Skeletal muscle cell (primary cell): Measurements from ENCODE around the gene SYT11.
"Not testable (repeated sequence)": the region's sequence is repeated elsewhere in the genome, so short reads cannot be mapped to it uniquely, and the experiment has no call there.

Experiments
- DNase-seq: peaks from one replicate; pipeline ENCODE4 v3.0.0-alpha.2; 2010; ENCODE audit warnings: low read depth
- H3K4me3 ChIP-seq: 2 replicates; pipeline ENCODE4 v1.5.1; 2011; ENCODE audit warnings: low read depth, mild to moderate bottlenecking, control low read depth, low read length, moderate library complexity

SYT11 gene

GRCh38 chr1:155859234-155859829 is at the start of gene SYT11:
Gene SYT11 (plus strand): TSS chr1:155859567. CDS start chr1:155859762, 195 bp downstream.
- DNase-seq: peak; percentile 74
- peak within 1 kb of the TSS; percentile 54 for H3K4me3 ChIP-seq

DNA sequence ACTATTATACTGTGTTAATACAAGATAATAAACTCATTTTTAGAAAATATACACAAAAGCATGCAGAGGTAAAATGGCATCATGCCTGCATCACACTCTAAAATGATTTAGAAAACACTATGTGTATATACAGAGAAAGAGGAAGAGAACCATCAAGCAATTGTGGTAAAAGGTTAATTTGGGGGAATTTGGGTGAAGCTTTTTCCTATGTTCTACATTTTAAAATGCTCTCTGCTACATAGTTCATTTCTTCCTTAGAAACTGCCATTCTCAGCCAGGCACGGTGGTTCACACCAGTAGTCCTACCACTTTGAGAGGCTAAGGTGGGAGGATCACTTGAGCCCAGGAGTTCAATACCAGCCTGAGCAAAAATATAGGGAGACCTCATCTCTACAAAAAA is 46.5 kb upstream of the SYT11 start:
- H3K4me3 ChIP-seq: no peak overlapping the region
- no peak for DNase-seq

GRCh38 chr1:155813672-155814071 is 45.7 kb upstream of the SYT11 start:
- H3K4me3 ChIP-seq: no peak overlapping the region
- DNase-seq: no peak

GRCh38 chr1:155816351-155816750 is 43.0 kb upstream of the SYT11 start:
- no peak overlapping the region for H3K4me3 ChIP-seq
- DNase-seq: no peak

DNA sequence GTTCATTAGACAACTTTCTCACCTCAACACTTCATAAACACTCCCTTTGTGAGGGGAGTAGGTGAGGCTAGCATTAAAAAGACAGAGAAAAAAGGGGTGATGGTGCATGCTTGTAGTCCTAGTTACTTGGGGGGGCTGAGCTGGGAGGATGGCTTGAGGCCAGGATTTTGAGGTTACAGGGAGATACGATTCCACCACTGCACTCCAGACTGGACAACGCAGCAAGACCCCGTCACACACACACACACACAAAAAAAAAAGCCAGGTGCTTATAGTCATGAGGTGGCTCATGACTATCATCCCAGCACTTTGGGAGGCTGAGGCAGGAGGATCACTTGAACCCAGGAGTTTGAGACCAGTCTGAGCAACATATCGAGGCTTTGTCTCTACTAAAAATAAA is 31.9 kb upstream of the SYT11 start:
- no peak for DNase-seq
- no peak overlapping the region for H3K4me3 ChIP-seq

DNA sequence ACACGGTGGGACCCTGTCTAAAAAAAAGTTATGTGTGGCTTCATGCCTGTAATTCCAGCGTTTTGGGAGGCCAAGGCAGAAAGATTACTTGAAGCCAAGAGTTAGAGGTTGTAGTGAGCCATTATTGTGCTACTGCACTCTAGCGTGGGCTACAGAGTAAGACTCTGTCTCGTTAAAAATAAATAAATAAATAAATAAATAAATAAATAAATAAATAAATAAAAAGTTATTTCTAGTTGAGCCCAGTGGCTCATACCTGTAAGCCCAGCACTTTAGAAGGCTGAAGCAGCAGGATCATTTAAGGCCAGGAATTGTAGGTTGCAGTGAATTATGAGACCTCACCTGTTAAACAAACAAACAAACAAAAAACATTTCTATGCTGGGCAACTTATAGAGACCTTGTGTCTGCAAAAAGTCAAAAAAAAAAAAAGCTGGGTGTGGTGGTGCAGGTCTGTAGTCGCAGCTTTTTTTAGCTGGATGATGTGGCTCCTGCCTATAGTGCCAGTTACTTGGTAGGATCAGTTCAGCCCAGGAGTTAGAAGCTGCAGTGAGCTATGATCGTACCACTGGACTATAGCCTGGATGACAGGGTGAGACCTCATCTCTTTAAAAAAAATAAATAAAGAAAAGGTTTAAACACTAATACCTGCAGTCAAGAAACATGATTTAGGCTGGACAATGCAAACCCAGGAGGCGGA is 27.9 kb upstream of the SYT11 start:
- no peak for DNase-seq
- H3K4me3 ChIP-seq: no peak overlapping the region

DNA sequence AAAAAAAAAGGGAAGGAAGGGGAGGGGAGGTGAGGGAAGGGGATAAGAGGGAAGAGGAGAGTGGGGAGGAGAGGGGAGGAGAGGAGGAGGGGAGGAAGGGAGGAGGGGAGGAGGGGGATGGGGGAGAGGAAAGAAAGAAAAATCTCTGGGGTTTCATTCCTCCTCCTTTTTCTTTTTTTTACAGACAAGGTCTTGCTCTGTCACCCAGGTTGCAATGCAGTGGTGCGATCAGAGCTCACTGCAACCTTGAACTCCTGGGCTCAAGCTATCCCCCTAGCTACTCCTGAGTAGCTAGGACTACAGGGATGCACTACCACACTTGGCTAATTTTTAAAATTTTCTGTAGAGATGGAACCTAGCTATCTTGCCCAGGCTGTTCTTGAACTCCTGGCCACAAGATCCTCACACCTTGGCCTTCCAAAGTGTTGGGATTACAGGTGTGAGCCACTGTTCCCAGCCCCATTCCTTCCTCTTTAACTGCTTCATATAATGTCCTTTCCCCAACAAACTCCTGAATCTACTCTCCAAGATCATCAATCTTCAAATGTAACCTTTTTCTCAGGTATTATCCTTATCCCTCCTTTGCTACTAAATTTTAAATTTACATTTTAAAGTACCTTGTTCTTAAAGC is 25.6 kb upstream of the SYT11 start:
- no peak for DNase-seq
- H3K4me3 ChIP-seq: no peak overlapping the region

DNA sequence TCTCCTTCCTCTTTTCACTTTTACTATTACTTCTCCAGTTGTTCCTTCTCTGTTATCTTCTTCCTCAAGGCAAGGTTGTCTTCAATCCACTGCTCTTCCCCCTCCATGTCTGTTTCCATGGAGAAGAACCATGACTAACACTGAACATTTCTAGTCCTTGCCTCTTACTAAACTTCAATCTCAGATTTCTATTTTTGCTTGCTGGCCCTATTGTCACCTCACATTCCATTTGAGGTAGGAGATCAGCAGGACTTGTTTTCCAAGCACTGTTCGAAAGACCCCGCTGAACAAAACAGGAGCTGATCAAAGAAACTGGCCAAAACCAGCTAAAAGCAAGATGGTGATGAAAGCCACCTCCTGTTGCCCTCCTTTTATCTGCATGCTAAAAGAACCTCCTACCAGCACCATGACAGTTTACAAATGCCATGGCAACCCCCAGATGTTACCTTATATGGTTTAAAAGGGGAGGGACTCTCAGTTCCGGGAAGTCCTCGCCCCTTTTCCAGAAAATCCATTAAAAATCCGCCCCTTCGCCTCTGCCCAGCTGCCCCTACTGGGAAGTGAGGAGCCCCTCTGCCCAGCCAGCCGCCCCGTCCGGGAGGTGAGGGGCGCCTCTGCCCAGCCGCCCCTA is 25.0 kb upstream of the SYT11 start:
- no peak overlapping the region for H3K4me3 ChIP-seq
- DNase-seq: peak; percentile 29

DNA sequence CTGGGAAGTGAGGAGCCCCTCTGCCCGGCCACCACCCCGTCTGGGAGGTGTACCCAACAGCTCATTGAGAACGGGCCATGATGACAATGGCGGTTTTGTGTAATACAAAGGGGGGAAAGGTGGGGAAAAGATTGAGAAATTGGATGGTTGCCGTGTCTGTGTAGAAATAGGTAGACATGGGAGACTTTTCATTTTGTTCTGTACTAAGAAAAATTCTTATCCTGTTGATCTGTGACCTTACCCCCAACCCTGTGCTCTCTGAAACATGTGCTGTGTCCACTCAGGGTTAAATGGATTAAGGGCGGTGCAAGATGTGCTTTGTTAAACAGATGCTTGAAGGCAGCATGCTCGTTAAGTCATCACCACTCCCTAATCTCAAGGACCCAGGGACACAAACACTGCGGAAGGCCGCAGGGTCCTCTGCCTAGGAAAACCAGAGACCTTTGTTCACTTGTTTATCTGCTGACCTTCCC is 24.4 kb upstream of the SYT11 start:
- not testable (repeated sequence) for H3K4me3 ChIP-seq, DNase-seq

GRCh38 chr1:155835548-155835947 is 23.8 kb upstream of the SYT11 start:
- no peak for DNase-seq
- H3K4me3 ChIP-seq: no peak overlapping the region

DNA sequence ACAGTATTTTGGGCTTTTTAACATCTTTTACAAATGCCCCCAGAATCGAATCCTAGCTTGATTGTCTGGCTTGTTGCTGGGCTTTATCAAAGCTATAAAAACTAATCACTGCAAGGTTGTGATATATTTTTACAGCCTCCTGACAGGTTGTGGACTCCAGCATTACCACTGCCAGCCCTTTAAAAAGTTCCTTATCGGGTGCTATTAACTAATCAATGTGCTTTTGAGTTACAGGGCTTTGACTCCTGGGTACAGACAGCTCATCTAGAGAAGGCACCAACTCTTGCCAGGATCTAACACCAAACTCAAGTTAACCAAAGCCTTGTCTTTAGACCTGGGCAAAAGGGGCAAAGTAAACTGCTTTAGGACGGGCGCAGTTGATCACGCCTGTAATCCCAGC is 19.0 kb upstream of the SYT11 start:
- DNase-seq: no peak
- H3K4me3 ChIP-seq: no peak overlapping the region

GRCh38 chr1:155844860-155845421 is 14.4 kb upstream of the SYT11 start:
- H3K4me3 ChIP-seq: no peak overlapping the region
- no peak for DNase-seq

- no peak overlapping the region for H3K4me3 ChIP-seq
- no peak for DNase-seq
Measured at GRCh38 chr1:155847823-155848529, 11.4 kb upstream of the SYT11 start.

- no peak for DNase-seq
- H3K4me3 ChIP-seq: no peak overlapping the region
Measured at GRCh38 chr1:155850345-155850744, 9.0 kb upstream of the SYT11 start.

DNA sequence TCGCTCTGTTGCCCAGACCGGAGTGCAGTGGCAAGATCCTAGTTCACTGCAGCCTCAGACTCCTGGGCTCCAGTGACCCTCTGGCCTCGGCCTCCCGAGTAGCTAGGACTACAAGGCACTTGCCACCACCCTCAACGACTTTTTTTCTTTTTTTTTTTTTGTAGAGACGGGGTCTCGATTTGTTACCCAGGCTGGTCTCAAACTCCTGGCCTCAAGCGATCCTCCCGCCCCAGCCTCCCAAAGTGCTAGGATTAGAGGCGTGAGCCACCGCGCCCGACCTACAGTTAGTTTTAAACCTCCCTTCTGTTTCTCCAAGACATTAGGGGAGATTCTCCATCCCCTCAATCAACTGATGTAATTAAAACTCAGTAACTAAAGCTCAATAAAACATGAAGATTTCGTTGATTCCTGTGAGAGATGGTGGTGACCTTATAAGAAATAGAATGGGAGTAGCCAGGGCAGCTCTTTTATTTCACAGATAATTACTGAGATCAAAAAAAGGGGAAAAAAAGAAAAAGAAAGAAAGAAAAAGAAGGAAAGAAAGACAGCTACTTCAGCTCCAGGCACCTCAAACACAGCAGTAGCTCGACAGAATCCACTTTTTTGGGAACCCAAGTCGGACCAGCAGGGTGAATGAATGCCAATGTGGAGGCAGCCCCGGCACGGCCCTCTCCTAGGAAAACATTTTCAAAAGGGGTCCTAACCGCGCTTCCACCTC is 3.0 kb upstream of the SYT11 start:
- DNase-seq: no peak
- H3K4me3 ChIP-seq: peak overlapping the region; percentile 92

GRCh38 chr1:155856975-155857930 is 2.1 kb upstream of the SYT11 start, which contains the start of gene GON4L:
Gene GON4L (minus strand): TSS chr1:155857214. CDS start chr1:155853780, 3,434 bp downstream.
- DNase-seq: peak; percentile 67

GRCh38 chr1:155858800-155859233 is 550 bp upstream of the SYT11 start:
- DNase-seq: no peak
- peak overlapping the region; percentile 54 for H3K4me3 ChIP-seq

More at GRCh38 chr1:155856975-155857930, 2.1 kb upstream of the SYT11 start, which contains the start of gene GON4L:
- H3K4me3 ChIP-seq: peak within 1 kb of the TSS; percentile 92
